ENCODE results near the gene TAS1R3.

DNA sequence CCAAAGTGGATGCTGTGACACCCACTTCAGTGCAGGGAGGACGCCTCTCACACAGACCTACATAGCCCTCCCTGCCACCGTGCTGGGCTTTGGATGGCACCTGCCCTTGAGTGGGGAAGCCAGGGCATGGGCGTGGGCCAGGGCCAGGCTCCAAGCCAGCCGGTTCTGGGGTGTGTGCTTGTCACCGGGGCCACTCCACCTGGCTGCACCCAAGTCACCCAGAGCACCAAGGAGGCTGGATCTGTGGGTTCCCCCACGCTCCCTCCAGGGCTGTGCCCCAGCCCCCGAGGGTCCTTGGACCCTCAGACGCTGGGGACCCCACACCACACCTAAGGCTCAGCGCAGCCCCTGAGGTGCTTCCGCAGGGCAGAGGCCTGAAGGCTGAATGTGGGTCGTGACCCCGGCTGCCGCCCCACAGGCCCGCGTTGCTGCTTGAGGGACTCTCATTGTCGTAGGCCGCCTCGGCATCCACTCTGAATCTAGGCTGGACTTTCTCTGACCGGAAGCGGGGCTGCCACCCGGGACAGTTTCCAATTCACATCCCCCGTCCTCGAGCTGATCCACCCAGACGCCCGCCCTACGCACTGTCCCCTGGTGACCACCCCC lies 25.8 kb downstream of the TAS1R3 start:
- TF ChIP-seq EZH2 (optimal IDR thresholded peaks at IDR 0.05; ENCODE audit: low read depth, low read length): no peak
- TF ChIP-seq, protein P1, sequence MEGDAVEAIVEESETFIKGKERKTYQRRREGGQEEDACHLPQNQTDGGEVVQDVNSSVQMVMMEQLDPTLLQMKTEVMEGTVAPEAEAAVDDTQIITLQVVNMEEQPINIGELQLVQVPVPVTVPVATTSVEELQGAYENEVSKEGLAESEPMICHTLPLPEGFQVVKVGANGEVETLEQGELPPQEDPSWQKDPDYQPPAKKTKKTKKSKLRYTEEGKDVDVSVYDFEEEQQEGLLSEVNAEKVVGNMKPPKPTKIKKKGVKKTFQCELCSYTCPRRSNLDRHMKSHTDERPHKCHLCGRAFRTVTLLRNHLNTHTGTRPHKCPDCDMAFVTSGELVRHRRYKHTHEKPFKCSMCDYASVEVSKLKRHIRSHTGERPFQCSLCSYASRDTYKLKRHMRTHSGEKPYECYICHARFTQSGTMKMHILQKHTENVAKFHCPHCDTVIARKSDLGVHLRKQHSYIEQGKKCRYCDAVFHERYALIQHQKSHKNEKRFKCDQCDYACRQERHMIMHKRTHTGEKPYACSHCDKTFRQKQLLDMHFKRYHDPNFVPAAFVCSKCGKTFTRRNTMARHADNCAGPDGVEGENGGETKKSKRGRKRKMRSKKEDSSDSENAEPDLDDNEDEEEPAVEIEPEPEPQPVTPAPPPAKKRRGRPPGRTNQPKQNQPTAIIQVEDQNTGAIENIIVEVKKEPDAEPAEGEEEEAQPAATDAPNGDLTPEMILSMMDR (IDR thresholded peaks at IDR 0.05; ENCODE audit: low read length): no peak

Measured in MM.1S (cell line).